Placental pericyte (primary cell): ENCODE results near the gene CSNK2A2. TPM values are rescaled to one million over a fixed set of nuclear protein-coding genes. Genes with fewer than 3 reads are reported as not detected.

Source experiments
- small RNA-seq: library from RNA; depleted of rRNA; stranded (forward); fragments of <200 nt; gene quantifications from one replicate; pipeline ENCODE3, GENCODE V24; 2012; ENCODE audit warnings: low replicate concordance
- total RNA-seq: library from RNA; depleted of rRNA; stranded (reverse); fragments of >200 nt; gene quantifications from 2 replicates; pipeline ENCODE4 v1.2.3, GENCODE V29; 2012

The CSNK2A2 gene
- total RNA-seq, result 27.8 and 50.3 TPM in 2 replicates

GRCh38 chr16:58198022-58198683 lies at the start of gene CSNK2A2:
TSS of gene CSNK2A2 (minus strand) at chr16:58198106. CDS start at chr16:58197736, 370 bp downstream.

GRCh38 chr16:58129097-58129936 lies 68.6 kb downstream of the CSNK2A2 start, which contains the start of gene CFAP20:
TSS of gene CFAP20 (minus strand) at chr16:58129381. CDS start at chr16:58129115, 266 bp downstream.

Small RNA genes within 50 kb of the gene (small RNA-seq; reads per million reads assigned to genes)
- not detected for gene RN7SL645P

Other genes with a start within 250 kb of the CSNK2A2 start
- gene CNGB1, start 227.0 kb downstream of the CSNK2A2 start, total RNA-seq, result not detected in 2 replicates
- gene ZNF319, start 197.4 kb downstream of the CSNK2A2 start, total RNA-seq, result 6.3 and 10.3 TPM in 2 replicates
- 48.8 and 50.5 TPM in 2 replicates for gene USB1, start 196.7 kb downstream of the CSNK2A2 start, total RNA-seq
- gene MMP15, start 172.4 kb downstream of the CSNK2A2 start, total RNA-seq, result 6.6 and 15.1 TPM in 2 replicates
- gene CFAP20, start 68.7 kb downstream of the CSNK2A2 start, total RNA-seq, result 23.0 and 46.7 TPM in 2 replicates
- gene PRSS54, start 96.9 kb upstream of the CSNK2A2 start, total RNA-seq, result not detected in 2 replicates
- gene GINS3, start 194.4 kb upstream of the CSNK2A2 start, total RNA-seq, result 0.66 and 7.6 TPM in 2 replicates